Stimulated activated CD8-positive, alpha-beta memory T cell treated with anti-CD3 and anti-CD28 coated beads, Interleukin-15, amount 100 ng/mL, for 48 hours (primary cell): ENCODE measurements around the gene TRPM3.

Source experiments
- DNase-seq, 2 donors: peaks; one replicate each; pipeline ENCODE4 v3.0.0-alpha.2; 2020; ENCODE audit warnings: low read depth in 2 of 2

Gene TRPM3

GRCh38 chr9:70609542-70610286 is 511.7 kb downstream of the TRPM3 start:
- DNase-seq = no peak

GRCh38 chr9:70609011-70609410 is 512.4 kb downstream of the TRPM3 start:
- DNase-seq = no peak

GRCh38 chr9:70607926-70608325 is 513.5 kb downstream of the TRPM3 start:
- no peak for DNase-seq

- no peak for DNase-seq
Observed at GRCh38 chr9:70607329-70607728, 514.1 kb downstream of the TRPM3 start.

GRCh38 chr9:70603020-70603411 is 518.4 kb downstream of the TRPM3 start:
- no peak for DNase-seq

GRCh38 chr9:70602321-70603019 is 519.0 kb downstream of the TRPM3 start:
- DNase-seq = no peak

- no peak for DNase-seq
Observed at GRCh38 chr9:70601000-70601951, 520.1 kb downstream of the TRPM3 start.

GRCh38 chr9:70600506-70600905 is 520.9 kb downstream of the TRPM3 start:
- DNase-seq = no peak

GRCh38 chr9:70597886-70598285 is 523.5 kb downstream of the TRPM3 start:
- DNase-seq = no peak

GRCh38 chr9:70595211-70595610 is 526.2 kb downstream of the TRPM3 start:
- DNase-seq = no peak

GRCh38 chr9:70594386-70594944 is 527.0 kb downstream of the TRPM3 start:
- no peak for DNase-seq

- DNase-seq = no peak
Observed at GRCh38 chr9:70593241-70593640, 528.2 kb downstream of the TRPM3 start.

GRCh38 chr9:70590315-70590677 is 531.1 kb downstream of the TRPM3 start:
- DNase-seq = no peak

- DNase-seq = no peak
Observed at GRCh38 chr9:70589571-70590314, 531.7 kb downstream of the TRPM3 start.

GRCh38 chr9:70588999-70589398 is 532.4 kb downstream of the TRPM3 start:
- DNase-seq = no peak

GRCh38 chr9:70588381-70588780 is 533.0 kb downstream of the TRPM3 start:
- no peak for DNase-seq

- DNase-seq = no peak
Observed at GRCh38 chr9:70587201-70587600, 534.2 kb downstream of the TRPM3 start.

GRCh38 chr9:70586476-70586875 is 534.9 kb downstream of the TRPM3 start:
- DNase-seq = no peak

- no peak for DNase-seq
Observed at GRCh38 chr9:70581955-70582350, 539.5 kb downstream of the TRPM3 start.

- no peak for DNase-seq
Observed at GRCh38 chr9:70581214-70581954, 540.0 kb downstream of the TRPM3 start.
